ENCODE measurements around the gene S100B. TPM values are rescaled to one million over a fixed set of nuclear protein-coding genes. Genes with fewer than 3 reads are reported as not detected.

S100B gene
- total and polyA plus RNA-seq, 2 of the 13 experiments (the other 11 are each of a cell fraction or from before 2014, with no cell fraction given), result not detected

DNA sequence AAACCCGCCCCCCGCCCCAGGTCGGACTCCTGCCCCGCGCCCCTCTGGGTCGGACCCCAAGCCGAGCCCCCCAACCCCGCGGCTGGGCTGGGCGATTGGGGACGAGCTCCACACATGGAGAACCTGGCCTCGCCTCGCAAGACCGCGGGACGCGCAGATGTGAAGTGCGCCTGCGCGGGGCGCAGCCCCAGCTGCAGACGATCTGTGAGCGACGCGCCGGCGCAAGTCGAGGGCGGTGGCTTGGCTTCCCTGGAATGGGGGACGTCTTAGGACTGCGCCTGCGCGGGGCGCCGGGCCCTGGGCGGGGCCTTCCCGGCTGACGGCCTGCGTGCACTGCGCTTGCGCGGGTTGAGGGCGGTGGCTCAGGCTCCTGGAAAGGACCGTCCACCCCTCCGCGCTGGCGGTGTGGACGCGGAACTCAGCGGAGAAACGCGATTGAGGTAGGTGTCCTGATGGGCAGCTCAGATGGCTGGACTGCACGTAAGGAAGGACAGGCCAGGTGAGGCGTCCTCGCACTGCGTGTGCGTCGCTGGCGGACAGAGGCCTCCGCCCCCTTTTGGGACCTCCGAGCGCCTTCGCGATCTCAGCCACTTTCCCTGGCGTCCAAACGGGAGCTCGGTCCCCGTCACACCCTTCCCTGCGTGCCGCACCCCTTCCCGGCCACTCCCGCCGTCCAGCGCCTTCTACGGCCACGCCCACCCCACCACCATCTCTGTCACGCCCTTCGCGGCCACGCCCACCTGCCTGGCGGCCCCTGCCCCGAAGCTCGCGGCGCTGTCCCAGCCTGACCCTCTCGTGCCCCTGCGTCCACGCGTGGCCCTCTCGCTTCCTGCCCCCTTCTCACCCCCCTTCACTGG is 30.7 kb upstream of the S100B start, which contains the start of gene PRMT2 (continued):
- TF ChIP-seq ZNF883 (CRISPR knock-in tag; IDR thresholded peaks at IDR 0.05; ENCODE audit: not compliant biosample characterization) (peak; percentile 76), KLF9 (CRISPR knock-in tag; IDR thresholded peaks at IDR 0.05; ENCODE audit: low read depth) (peak; percentile 100), SP1 (IDR thresholded peaks at IDR 0.05) (no peak), SP1 (CRISPR knock-in tag; IDR thresholded peaks at IDR 0.05) (peak; percentile 91), SAFB2 (CRISPR knock-in tag; IDR thresholded peaks at IDR 0.05; ENCODE audit: borderline replicate concordance, low read depth) (peak; percentile 97; the same call in 1 of the 2 replicates), ZNF326 (CRISPR knock-in tag; IDR thresholded peaks at IDR 0.05; ENCODE audit: borderline replicate concordance) (no peak), CC2D1A (CRISPR knock-in tag; IDR thresholded peaks at IDR 0.05) (no peak), SP140L (CRISPR knock-in tag; IDR thresholded peaks at IDR 0.05; ENCODE audit: borderline replicate concordance) (no peak), MAFG (CRISPR knock-in tag; IDR thresholded peaks at IDR 0.05) (no peak), MEF2D (CRISPR knock-in tag; IDR thresholded peaks at IDR 0.05) (0 out of 2 replicates have a peak, but pooled peaks have one; percentile 38), CHD2 (IDR thresholded peaks at IDR 0.05; ENCODE audit: low read depth, low read length) (no peak), SIN3B (IDR thresholded peaks at IDR 0.05; ENCODE audit: low read length) (no peak), NCOA5 (CRISPR knock-in tag; IDR thresholded peaks at IDR 0.05) (no peak), SRSF9 (IDR thresholded peaks at IDR 0.05; ENCODE audit: borderline replicate concordance, insufficient read depth, low read depth, low read length, poor library complexity, severe bottlenecking) (no peak), SUZ12 (IDR thresholded peaks at IDR 0.05; ENCODE audit: low read depth, low read length) (no peak), GATAD2A (CRISPR knock-in tag; IDR thresholded peaks at IDR 0.05) (peak; percentile 64; the same call in 1 of the 2 replicates), ZNF3 (CRISPR knock-in tag; IDR thresholded peaks at IDR 0.05) (no peak), SOX6 (IDR thresholded peaks at IDR 0.05) (no peak), SOX6 (CRISPR knock-in tag; IDR thresholded peaks at IDR 0.05) (peak; percentile 78), GLI4 (CRISPR knock-in tag; IDR thresholded peaks at IDR 0.05; ENCODE audit: borderline replicate concordance) (no peak), PITX1 (CRISPR knock-in tag; IDR thresholded peaks at IDR 0.05) (peak; percentile 46), ZFP82 (CRISPR knock-in tag; IDR thresholded peaks at IDR 0.05; ENCODE audit: borderline replicate concordance) (0 out of 2 replicates have a peak, but pooled peaks have one; percentile 73), NKX3-1 (CRISPR knock-in tag; IDR thresholded peaks at IDR 0.05) (no peak), KDM1A (CRISPR knock-in tag; IDR thresholded peaks at IDR 0.05) (no peak), MEIS2 (CRISPR knock-in tag; IDR thresholded peaks at IDR 0.05) (0 out of 2 replicates have a peak, but pooled peaks have one; percentile 18)
- TF ChIP-seq, protein P1, sequence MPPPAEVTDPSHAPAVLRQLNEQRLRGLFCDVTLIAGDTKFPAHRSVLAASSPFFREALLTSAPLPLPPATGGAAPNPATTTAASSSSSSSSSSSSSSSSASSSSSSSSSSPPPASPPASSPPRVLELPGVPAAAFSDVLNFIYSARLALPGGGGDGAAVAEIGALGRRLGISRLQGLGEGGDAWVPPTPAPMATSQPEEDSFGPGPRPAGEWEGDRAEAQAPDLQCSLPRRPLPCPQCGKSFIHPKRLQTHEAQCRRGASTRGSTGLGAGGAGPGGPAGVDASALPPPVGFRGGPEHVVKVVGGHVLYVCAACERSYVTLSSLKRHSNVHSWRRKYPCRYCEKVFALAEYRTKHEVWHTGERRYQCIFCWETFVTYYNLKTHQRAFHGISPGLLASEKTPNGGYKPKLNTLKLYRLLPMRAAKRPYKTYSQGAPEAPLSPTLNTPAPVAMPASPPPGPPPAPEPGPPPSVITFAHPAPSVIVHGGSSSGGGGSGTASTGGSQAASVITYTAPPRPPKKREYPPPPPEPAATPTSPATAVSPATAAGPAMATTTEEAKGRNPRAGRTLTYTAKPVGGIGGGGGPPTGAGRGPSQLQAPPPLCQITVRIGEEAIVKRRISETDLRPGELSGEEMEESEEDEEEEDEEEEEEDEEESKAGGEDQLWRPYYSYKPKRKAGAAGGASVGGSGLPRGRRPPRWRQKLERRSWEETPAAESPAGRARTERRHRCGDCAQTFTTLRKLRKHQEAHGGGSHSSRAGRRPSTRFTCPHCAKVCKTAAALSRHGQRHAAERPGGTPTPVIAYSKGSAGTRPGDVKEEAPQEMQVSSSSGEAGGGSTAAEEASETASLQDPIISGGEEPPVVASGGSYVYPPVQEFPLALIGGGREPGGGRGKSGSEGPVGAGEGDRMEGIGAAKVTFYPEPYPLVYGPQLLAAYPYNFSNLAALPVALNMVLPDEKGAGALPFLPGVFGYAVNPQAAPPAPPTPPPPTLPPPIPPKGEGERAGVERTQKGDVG (CRISPR knock-in tag; IDR thresholded peaks at IDR 0.05; ENCODE audit: borderline replicate concordance), result peak; percentile 89
- TF ChIP-seq, protein P2, sequence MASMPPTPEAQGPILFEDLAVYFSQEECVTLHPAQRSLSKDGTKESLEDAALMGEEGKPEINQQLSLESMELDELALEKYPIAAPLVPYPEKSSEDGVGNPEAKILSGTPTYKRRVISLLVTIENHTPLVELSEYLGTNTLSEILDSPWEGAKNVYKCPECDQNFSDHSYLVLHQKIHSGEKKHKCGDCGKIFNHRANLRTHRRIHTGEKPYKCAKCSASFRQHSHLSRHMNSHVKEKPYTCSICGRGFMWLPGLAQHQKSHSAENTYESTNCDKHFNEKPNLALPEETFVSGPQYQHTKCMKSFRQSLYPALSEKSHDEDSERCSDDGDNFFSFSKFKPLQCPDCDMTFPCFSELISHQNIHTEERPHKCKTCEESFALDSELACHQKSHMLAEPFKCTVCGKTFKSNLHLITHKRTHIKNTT (CRISPR knock-in tag; IDR thresholded peaks at IDR 0.05), result no peak
- TF ChIP-seq, protein P3, sequence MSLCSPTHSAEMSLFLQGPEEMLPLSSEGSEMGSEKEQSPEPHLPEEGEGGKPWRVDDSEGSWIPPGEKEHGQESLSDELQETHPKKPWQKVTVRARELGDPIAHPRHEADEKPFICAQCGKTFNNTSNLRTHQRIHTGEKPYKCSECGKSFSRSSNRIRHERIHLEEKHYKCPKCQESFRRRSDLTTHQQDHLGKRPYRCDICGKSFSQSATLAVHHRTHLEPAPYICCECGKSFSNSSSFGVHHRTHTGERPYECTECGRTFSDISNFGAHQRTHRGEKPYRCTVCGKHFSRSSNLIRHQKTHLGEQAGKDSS (CRISPR knock-in tag; IDR thresholded peaks at IDR 0.05; ENCODE audit: borderline replicate concordance, low read depth), result peak; percentile 86; the same call in 1 of the 2 replicates

All from HepG2 (cell line).